Measurements from ENCODE around the gene ATP6V0A1. TPM values are rescaled to one million over a fixed set of nuclear protein-coding genes. Genes with fewer than 3 reads are reported as not detected.

Gene ATP6V0A1
- total RNA-seq, 1 experiment from 2014 or later = 82.8 TPM

- no peaks in the 10 kb centered on the region for H3K27me3 ChIP-seq (replicated peaks; ENCODE audit: control insufficient read depth, insufficient read depth, low read length)
- peaks cover 21% of the 10 kb centered on the region for H3K4me1 ChIP-seq
- H3K4me3 ChIP-seq (ENCODE audit: low read depth, low read length) = no peak overlapping the region
- Mint-ChIP-seq H3K27me3 (ENCODE audit: insufficient read depth, unreplicated experiment) (no peaks in the 10 kb centered on the region), H3K9me3 (ENCODE audit: unreplicated experiment) (no peaks in the 10 kb centered on the region), H3K27ac (ENCODE audit: unreplicated experiment) (peak overlapping the region; percentile 98), H3K4me1 (ENCODE audit: low read depth, unreplicated experiment) (peaks cover 24% of the 10 kb centered on the region), H3K4me3 (ENCODE audit: unreplicated experiment) (peak overlapping the region; percentile 81), H3K36me3 (ENCODE audit: insufficient read depth, unreplicated experiment) (peaks cover 36% of the 10 kb centered on the region)
- no TSS peak for BruUV-seq (replicated peaks)
- DNase-seq = no peak
- 0 out of 2 replicates have a peak, but pooled peaks cover 1% of the 10 kb centered on the region for H3K36me3 ChIP-seq (ENCODE audit: control insufficient read depth, insufficient read depth, low read length)
- intact Hi-C loops (cut with micrococcal nuclease; ENCODE audit: unreplicated experiment) = no loop called here
- TF ChIP-seq CTCF (IDR thresholded peaks at IDR 0.05; ENCODE audit: insufficient read depth in 1 of 2, low read depth in 1 of 2, low read length in 1 of 2, severe bottlenecking in 1 of 2, unreplicated experiment in 1 of 2) = no peak
- ChIA-PET POLR2A (no interaction called here), CTCF (no interaction called here)
- no peaks in the 10 kb centered on the region for H3K9me3 ChIP-seq
These were observed 1.4 kb upstream of the ATP6V0A1 start for GRCh38 chr17:42457107-42457792.

- H3K27me3 Mint-ChIP-seq (ENCODE audit: insufficient read depth, unreplicated experiment) = no peaks in the 10 kb centered on the region
- DNase-seq = peak; percentile 54 to 68
- TF ChIP-seq CTCF (IDR thresholded peaks at IDR 0.05; ENCODE audit: insufficient read depth in 1 of 2, low read depth in 1 of 2, low read length in 1 of 2, severe bottlenecking in 1 of 2, unreplicated experiment in 1 of 2) = peak; percentile 32 to 51
- H3K9me3 ChIP-seq = no peaks in the 10 kb centered on the region
- H3K4me3 Mint-ChIP-seq (ENCODE audit: unreplicated experiment) = peak overlapping the region; percentile 100
- TSS peak; percentile 83 for BruUV-seq (replicated peaks)
- H3K27ac Mint-ChIP-seq (ENCODE audit: unreplicated experiment) = peak overlapping the region; percentile 98
- CTCF ChIA-PET = interaction anchor here (0.7 to 1.5 kb wide), 3 partner anchors 17 to 31 kb away, joined by 3 to 5 read pairs (median 3); no protein-coding TSS in a partner anchor
- H3K4me3 ChIP-seq (ENCODE audit: low read depth, low read length) = peak overlapping the region; percentile 82
- POLR2A ChIA-PET = interaction anchor here (1.1 kb wide), 1 partner anchor 36 kb away, joined by 4 read pairs; the partner anchor contains the start of gene CAVIN1
- 0 out of 2 replicates have a peak, but pooled peaks cover 1% of the 10 kb centered on the region for H3K36me3 ChIP-seq (ENCODE audit: control insufficient read depth, insufficient read depth, low read length)
- no peaks in the 10 kb centered on the region for H3K9me3 Mint-ChIP-seq (ENCODE audit: unreplicated experiment)
- peaks cover 35% of the 10 kb centered on the region for H3K4me1 Mint-ChIP-seq (ENCODE audit: low read depth, unreplicated experiment)
- peaks cover 50% of the 10 kb centered on the region for H3K36me3 Mint-ChIP-seq (ENCODE audit: insufficient read depth, unreplicated experiment)
- peaks cover 33% of the 10 kb centered on the region for H3K4me1 ChIP-seq
- H3K27me3 ChIP-seq (replicated peaks; ENCODE audit: control insufficient read depth, insufficient read depth, low read length) = no peaks in the 10 kb centered on the region
- intact Hi-C loops (cut with micrococcal nuclease; ENCODE audit: unreplicated experiment) = loop anchor here (2.0 kb wide), 2 partner anchors 37 to 71 kb away; partner anchors contain the start of gene CAVIN1
These were observed 650 bp downstream of the ATP6V0A1 start for GRCh38 chr17:42459256-42459800.

GRCh38 chr17:42459801-42460281 lies 1.2 kb downstream of the ATP6V0A1 start:
- ChIA-PET CTCF (interaction anchor here (0.7 to 1.5 kb wide), 3 partner anchors 18 to 31 kb away, joined by 3 to 5 read pairs (median 3); no protein-coding TSS in a partner anchor), POLR2A (interaction anchor here (1.1 kb wide), 1 partner anchor 37 kb away, joined by 4 read pairs; the partner anchor contains the start of gene CAVIN1)
- BruUV-seq (replicated peaks) = no TSS peak
- Histone ChIP-seq H3K9me3 (no peaks in the 10 kb centered on the region), H3K27me3 (replicated peaks; ENCODE audit: control insufficient read depth, insufficient read depth, low read length) (no peaks in the 10 kb centered on the region), H3K36me3 (ENCODE audit: control insufficient read depth, insufficient read depth, low read length) (0 out of 2 replicates have a peak, but pooled peaks cover 1% of the 10 kb centered on the region), H3K4me3 (ENCODE audit: low read depth, low read length) (peak overlapping the region; percentile 82), H3K4me1 (peaks cover 39% of the 10 kb centered on the region)
- no peak for TF ChIP-seq CTCF (IDR thresholded peaks at IDR 0.05; ENCODE audit: insufficient read depth in 1 of 2, low read depth in 1 of 2, low read length in 1 of 2, severe bottlenecking in 1 of 2, unreplicated experiment in 1 of 2)
- intact Hi-C loops (cut with micrococcal nuclease; ENCODE audit: unreplicated experiment) = loop anchor here (2.0 to 10.0 kb wide), 3 partner anchors 37 to 71 kb away; partner anchors contain the start of gene CAVIN1
- Mint-ChIP-seq H3K9me3 (ENCODE audit: unreplicated experiment) (no peaks in the 10 kb centered on the region), H3K36me3 (ENCODE audit: insufficient read depth, unreplicated experiment) (peaks cover 50% of the 10 kb centered on the region), H3K27ac (ENCODE audit: unreplicated experiment) (peak overlapping the region; percentile 98), H3K27me3 (ENCODE audit: insufficient read depth, unreplicated experiment) (no peaks in the 10 kb centered on the region), H3K4me3 (ENCODE audit: unreplicated experiment) (peak overlapping the region; percentile 100), H3K4me1 (ENCODE audit: low read depth, unreplicated experiment) (peaks cover 35% of the 10 kb centered on the region)
- DNase-seq = peak in 1 of 2 experiments; percentile 16
